ENCODE data around the gene SPAG8. TPM values are rescaled to one million over a fixed set of nuclear protein-coding genes. Genes with fewer than 3 reads are reported as not detected.

SPAG8 gene
- total and polyA plus RNA-seq, 8 donors, result 1.8 to 13.8 (median 8.1) TPM

GRCh38 chr9:35842795-35843194 is 30.7 kb upstream of the SPAG8 start:
- Histone ChIP-seq H3K4me3 (no peak overlapping the region), H3K4me1 (peaks cover 21 to 49% of the 10 kb centered on the region in 2 donors), H3K9me3 (no peaks in the 10 kb centered on the region), H3K27ac (no peak overlapping the region), H3K36me3 (no peaks in the 10 kb centered on the region), H3K27me3 (peaks cover 0 to 59% of the 10 kb centered on the region in 2 donors)
- intact Hi-C loops (cut with DNase I), result no loop called here
- DNase-seq, result no peak
- no peak for ATAC-seq
- no peak for TF ChIP-seq CTCF (IDR thresholded peaks at IDR 0.05)

GRCh38 chr9:35842020-35842745 is 30.1 kb upstream of the SPAG8 start:
- DNase-seq, result no peak
- ATAC-seq, result no peak

GRCh38 chr9:35841645-35841900 is 29.5 kb upstream of the SPAG8 start:
- no peak for DNase-seq
- H3K4me1 ChIP-seq, result peaks cover 21 to 49% of the 10 kb centered on the region in 2 donors
- H3K27me3 ChIP-seq, result peaks cover 0 to 48% of the 10 kb centered on the region in 2 donors
- no peak overlapping the region for H3K4me3 ChIP-seq
- TF ChIP-seq CTCF (IDR thresholded peaks at IDR 0.05), result no peak
- H3K36me3 ChIP-seq, result no peaks in the 10 kb centered on the region
- no peak overlapping the region for H3K27ac ChIP-seq
- no peak for ATAC-seq
- intact Hi-C loops (cut with DNase I), result no loop called here
- H3K9me3 ChIP-seq, result no peaks in the 10 kb centered on the region

More at GRCh38 chr9:35842020-35842745, 30.1 kb upstream of the SPAG8 start:
- no peak for TF ChIP-seq CTCF (IDR thresholded peaks at IDR 0.05)
- Histone ChIP-seq H3K4me1 (peaks cover 21 to 49% of the 10 kb centered on the region in 2 donors), H3K9me3 (no peaks in the 10 kb centered on the region), H3K36me3 (no peaks in the 10 kb centered on the region), H3K4me3 (no peak overlapping the region), H3K27ac (no peak overlapping the region), H3K27me3 (peaks cover 0 to 54% of the 10 kb centered on the region in 2 donors)
- intact Hi-C loops (cut with DNase I), result no loop called here

- Histone ChIP-seq H3K9me3 (no peaks in the 10 kb centered on the region), H3K27me3 (peaks cover 0 to 43% of the 10 kb centered on the region in 2 donors), H3K36me3 (no peaks in the 10 kb centered on the region), H3K27ac (no peak overlapping the region), H3K4me1 (peaks cover 21 to 44% of the 10 kb centered on the region in 2 donors), H3K4me3 (no peak overlapping the region)
- DNase-seq (no peak), ATAC-seq (no peak)
- intact Hi-C loops (cut with DNase I), result no loop called here
- TF ChIP-seq CTCF (IDR thresholded peaks at IDR 0.05), result no peak
Measured at GRCh38 chr9:35840881-35841644, 29.0 kb upstream of the SPAG8 start.

- intact Hi-C loops (cut with DNase I), result no loop called here
Measured at GRCh38 chr9:35839926-35840325, 27.9 kb upstream of the SPAG8 start.

More at GRCh38 chr9:35839926-35840325, 27.9 kb upstream of the SPAG8 start:
- DNase-seq (no peak), ATAC-seq (no peak)
- Histone ChIP-seq H3K27me3 (peaks cover 0 to 41% of the 10 kb centered on the region in 2 donors), H3K9me3 (no peaks in the 10 kb centered on the region), H3K36me3 (no peaks in the 10 kb centered on the region), H3K4me1 (peaks cover 14 to 35% of the 10 kb centered on the region in 2 donors), H3K4me3 (no peak overlapping the region), H3K27ac (no peak overlapping the region)
- no peak for TF ChIP-seq CTCF (IDR thresholded peaks at IDR 0.05)
